ENCODE data around the gene HLCS. TPM values are rescaled to one million over a fixed set of nuclear protein-coding genes. Genes with fewer than 3 reads are reported as not detected.

The HLCS gene
- total and polyA plus RNA-seq, 2 experiments from 2014 or later = 10.6 to 30.4 TPM

DNA sequence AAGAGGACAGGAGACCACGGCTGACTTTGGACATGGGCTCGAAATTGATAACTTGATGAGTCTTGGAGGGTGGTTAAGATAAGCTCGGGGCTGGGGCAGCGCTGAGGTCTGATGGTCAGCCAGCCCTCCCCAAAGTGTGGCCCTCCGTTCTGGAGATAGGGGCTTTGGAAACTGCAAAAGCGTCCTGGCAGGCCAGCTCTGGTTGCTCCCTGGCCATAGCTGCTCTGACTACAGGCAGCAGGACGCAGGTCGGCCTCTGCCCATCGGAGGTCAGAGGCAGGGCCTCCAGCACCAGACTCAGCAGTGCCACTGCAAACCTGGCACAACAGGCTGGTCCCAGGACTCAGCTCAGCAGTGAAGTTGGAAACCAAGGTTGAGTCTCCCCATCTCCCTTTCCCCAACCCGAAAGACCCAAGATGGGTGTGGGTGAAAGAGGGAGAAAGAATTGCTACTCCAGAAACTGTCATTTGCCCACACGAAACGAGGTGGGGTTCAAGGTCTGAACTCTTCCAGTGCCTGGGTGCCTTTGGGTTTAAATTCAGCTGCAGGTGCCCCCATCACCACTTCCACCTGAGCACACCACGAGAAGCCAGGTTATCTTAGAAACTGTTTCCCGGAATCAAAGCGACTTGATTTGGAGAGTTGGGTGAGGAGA is 262.7 kb downstream of the HLCS start:
- Histone ChIP-seq H4K20me1 (ENCODE audit: insufficient read depth, poor library complexity, severe bottlenecking) (no peaks in the 10 kb centered on the region), H3K4me2 (no peak overlapping the region)

DNA sequence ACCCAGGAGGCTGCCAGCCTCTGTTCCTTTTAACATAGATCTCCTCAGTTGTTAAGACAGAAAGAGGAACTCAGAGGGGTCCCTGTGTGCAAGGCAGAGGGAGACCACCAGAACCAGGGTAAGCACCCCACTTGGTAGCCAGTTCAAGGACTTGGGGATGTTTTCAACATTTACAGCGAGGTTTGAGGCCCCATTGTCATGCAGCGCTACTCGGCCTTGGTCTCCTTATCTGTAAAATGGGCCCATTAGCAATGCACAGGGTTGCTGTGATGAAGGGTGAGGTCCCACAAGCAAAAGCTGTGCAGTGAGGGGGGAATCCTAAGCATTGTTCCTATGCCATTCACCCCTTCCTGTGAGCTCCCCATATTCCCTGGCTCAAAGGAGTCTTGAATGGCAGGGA is 263.3 kb downstream of the HLCS start:
- Histone ChIP-seq H2AFZ (no peak overlapping the region), H3K79me2 (no peaks in the 10 kb centered on the region), H3K36me3 (replicated peaks; ENCODE audit: insufficient read depth, low read depth) (no peaks in the 10 kb centered on the region), H3K27me3 (peaks cover 98% of the 10 kb centered on the region), H3K9me2 (replicated peaks; ENCODE audit: insufficient read depth) (no peaks in the 10 kb centered on the region), H3K27ac (no peak overlapping the region), H3K4me1 (ENCODE audit: insufficient read depth) (peaks cover 27% of the 10 kb centered on the region), H4K20me1 (ENCODE audit: insufficient read depth, poor library complexity, severe bottlenecking) (no peaks in the 10 kb centered on the region), H3K4me2 (no peak overlapping the region), H3K9me3 (ENCODE audit: low read depth) (no peaks in the 10 kb centered on the region), H3K4me3 (no peak overlapping the region)
- TF ChIP-seq EZH2 (IDR thresholded peaks at IDR 0.05; ENCODE audit: borderline replicate concordance) = no peak
- TF ChIP-seq, protein P1, sequence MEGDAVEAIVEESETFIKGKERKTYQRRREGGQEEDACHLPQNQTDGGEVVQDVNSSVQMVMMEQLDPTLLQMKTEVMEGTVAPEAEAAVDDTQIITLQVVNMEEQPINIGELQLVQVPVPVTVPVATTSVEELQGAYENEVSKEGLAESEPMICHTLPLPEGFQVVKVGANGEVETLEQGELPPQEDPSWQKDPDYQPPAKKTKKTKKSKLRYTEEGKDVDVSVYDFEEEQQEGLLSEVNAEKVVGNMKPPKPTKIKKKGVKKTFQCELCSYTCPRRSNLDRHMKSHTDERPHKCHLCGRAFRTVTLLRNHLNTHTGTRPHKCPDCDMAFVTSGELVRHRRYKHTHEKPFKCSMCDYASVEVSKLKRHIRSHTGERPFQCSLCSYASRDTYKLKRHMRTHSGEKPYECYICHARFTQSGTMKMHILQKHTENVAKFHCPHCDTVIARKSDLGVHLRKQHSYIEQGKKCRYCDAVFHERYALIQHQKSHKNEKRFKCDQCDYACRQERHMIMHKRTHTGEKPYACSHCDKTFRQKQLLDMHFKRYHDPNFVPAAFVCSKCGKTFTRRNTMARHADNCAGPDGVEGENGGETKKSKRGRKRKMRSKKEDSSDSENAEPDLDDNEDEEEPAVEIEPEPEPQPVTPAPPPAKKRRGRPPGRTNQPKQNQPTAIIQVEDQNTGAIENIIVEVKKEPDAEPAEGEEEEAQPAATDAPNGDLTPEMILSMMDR (IDR thresholded peaks at IDR 0.05; ENCODE audit: poor library complexity) = no peak
- TF ChIP-seq EZH2phosphoT487 (IDR thresholded peaks at IDR 0.05; ENCODE audit: low read depth, severe bottlenecking, unreplicated experiment) = no peak
- 24% methylated on average over 3 of the region's 3 CpGs for WGBS (ENCODE audit: low lambda C conversion rate, missing lambda C conversion rate)
- no peak for DNase-seq (ENCODE audit: low spot score)

More for the DNA sequence above, 262.7 kb downstream of the HLCS start:
- DNase-seq (ENCODE audit: low spot score) = no peak
- Histone ChIP-seq H3K4me1 (ENCODE audit: insufficient read depth) (peaks cover 27% of the 10 kb centered on the region), H3K4me3 (no peak overlapping the region), H3K9me2 (replicated peaks; ENCODE audit: insufficient read depth) (no peaks in the 10 kb centered on the region), H2AFZ (no peak overlapping the region), H3K9me3 (ENCODE audit: low read depth) (no peaks in the 10 kb centered on the region), H3K36me3 (replicated peaks; ENCODE audit: insufficient read depth, low read depth) (no peaks in the 10 kb centered on the region), H3K79me2 (no peaks in the 10 kb centered on the region), H3K27ac (no peak overlapping the region), H3K27me3 (peaks cover 98% of the 10 kb centered on the region)
- TF ChIP-seq, protein P1 (IDR thresholded peaks at IDR 0.05; ENCODE audit: poor library complexity) = no peak
- TF ChIP-seq EZH2phosphoT487 (IDR thresholded peaks at IDR 0.05; ENCODE audit: low read depth, severe bottlenecking, unreplicated experiment) (no peak), EZH2 (IDR thresholded peaks at IDR 0.05; ENCODE audit: borderline replicate concordance) (no peak)
- 29% methylated on average over 15 of the region's 15 CpGs for WGBS (ENCODE audit: low lambda C conversion rate, missing lambda C conversion rate)

DNA sequence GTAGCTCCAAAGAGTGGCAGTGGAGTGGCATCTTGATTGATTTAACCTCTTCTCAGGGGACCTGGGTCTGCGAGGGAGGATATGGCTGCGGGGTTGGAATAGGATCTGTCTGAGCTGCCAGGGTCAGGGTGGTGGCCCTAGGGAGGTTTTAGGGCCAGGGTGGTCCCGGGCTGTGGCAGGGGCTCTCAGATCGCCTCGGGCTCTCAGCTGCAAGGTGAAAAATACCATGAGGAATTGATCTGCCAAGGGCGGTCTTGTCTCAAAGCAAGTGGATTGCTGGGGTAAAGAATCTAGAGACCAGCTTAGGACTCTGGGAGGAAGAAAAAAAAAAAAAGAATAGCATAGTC is 263.9 kb downstream of the HLCS start:
- WGBS (ENCODE audit: low lambda C conversion rate, missing lambda C conversion rate) = 31% methylated on average over 6 of the region's 6 CpGs
- Histone ChIP-seq H3K27me3 (peaks cover 98% of the 10 kb centered on the region), H3K4me1 (ENCODE audit: insufficient read depth) (peaks cover 26% of the 10 kb centered on the region), H3K9me3 (ENCODE audit: low read depth) (no peaks in the 10 kb centered on the region), H3K36me3 (replicated peaks; ENCODE audit: insufficient read depth, low read depth) (no peaks in the 10 kb centered on the region), H3K9me2 (replicated peaks; ENCODE audit: insufficient read depth) (no peaks in the 10 kb centered on the region), H3K4me2 (no peak overlapping the region), H3K4me3 (no peak overlapping the region), H3K79me2 (no peaks in the 10 kb centered on the region), H2AFZ (no peak overlapping the region), H3K27ac (no peak overlapping the region), H4K20me1 (ENCODE audit: insufficient read depth, poor library complexity, severe bottlenecking) (no peaks in the 10 kb centered on the region)
- no peak for DNase-seq (ENCODE audit: low spot score)
- no peak for TF ChIP-seq EZH2phosphoT487 (IDR thresholded peaks at IDR 0.05; ENCODE audit: low read depth, severe bottlenecking, unreplicated experiment)
- TF ChIP-seq, protein P1 (IDR thresholded peaks at IDR 0.05; ENCODE audit: poor library complexity) = no peak
- TF ChIP-seq EZH2 (IDR thresholded peaks at IDR 0.05; ENCODE audit: borderline replicate concordance) = no peak
